Tibial nerve (tissue), 3 donors: ENCODE measurements around the gene XIRP2.

Experiments used
- POLR2A ChIP-seq, 2 donors: fragments of 450-650 bp; IDR thresholded peaks; one replicate each; pipeline ENCODE4 v1.6.1; 2017; ENCODE audit warnings: antibody characterized with exemption in 2 of 2, mild to moderate bottlenecking in 2 of 2, moderate library complexity in 2 of 2
- TF ChIP-seq, protein P1 (sequence below), 5 experiments: fragments of 200-600 bp in 3 of 5; fragments of 450-650 bp in 2 of 5; sonication (generic) in 3 of 5; IDR thresholded peaks; one replicate each; pipeline ENCODE4 v1.5.1; 2016 to 2019; ENCODE audit warnings: antibody characterized with exemption in 5 of 5, mild to moderate bottlenecking in 3 of 5, moderate library complexity in 2 of 5

DNA sequence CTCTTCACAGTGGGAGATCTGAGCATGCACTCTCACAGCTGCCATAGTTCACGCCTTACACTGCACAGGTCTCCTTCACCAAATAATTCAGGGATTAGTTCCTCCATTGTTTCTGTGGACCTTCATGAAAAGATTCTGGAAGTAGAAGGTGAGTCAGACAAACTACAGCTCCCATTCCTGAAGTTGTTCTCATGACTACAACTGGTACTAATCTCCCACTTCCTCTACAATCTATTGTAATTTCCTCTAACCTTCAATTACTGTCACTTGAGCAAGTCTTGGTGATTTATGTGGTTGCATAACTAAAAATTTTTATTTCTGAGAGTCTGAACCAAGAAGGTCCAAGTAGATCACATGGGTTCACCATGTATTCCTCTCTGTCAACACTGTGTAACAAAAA is 128.7 kb downstream of the XIRP2 start:
- TF ChIP-seq, protein P1, sequence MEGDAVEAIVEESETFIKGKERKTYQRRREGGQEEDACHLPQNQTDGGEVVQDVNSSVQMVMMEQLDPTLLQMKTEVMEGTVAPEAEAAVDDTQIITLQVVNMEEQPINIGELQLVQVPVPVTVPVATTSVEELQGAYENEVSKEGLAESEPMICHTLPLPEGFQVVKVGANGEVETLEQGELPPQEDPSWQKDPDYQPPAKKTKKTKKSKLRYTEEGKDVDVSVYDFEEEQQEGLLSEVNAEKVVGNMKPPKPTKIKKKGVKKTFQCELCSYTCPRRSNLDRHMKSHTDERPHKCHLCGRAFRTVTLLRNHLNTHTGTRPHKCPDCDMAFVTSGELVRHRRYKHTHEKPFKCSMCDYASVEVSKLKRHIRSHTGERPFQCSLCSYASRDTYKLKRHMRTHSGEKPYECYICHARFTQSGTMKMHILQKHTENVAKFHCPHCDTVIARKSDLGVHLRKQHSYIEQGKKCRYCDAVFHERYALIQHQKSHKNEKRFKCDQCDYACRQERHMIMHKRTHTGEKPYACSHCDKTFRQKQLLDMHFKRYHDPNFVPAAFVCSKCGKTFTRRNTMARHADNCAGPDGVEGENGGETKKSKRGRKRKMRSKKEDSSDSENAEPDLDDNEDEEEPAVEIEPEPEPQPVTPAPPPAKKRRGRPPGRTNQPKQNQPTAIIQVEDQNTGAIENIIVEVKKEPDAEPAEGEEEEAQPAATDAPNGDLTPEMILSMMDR (IDR thresholded peaks at IDR 0.05) = no peak
- TF ChIP-seq POLR2A (IDR thresholded peaks at IDR 0.05) = no peak
